ENCODE measurements around the gene GLT1D1.

DNA sequence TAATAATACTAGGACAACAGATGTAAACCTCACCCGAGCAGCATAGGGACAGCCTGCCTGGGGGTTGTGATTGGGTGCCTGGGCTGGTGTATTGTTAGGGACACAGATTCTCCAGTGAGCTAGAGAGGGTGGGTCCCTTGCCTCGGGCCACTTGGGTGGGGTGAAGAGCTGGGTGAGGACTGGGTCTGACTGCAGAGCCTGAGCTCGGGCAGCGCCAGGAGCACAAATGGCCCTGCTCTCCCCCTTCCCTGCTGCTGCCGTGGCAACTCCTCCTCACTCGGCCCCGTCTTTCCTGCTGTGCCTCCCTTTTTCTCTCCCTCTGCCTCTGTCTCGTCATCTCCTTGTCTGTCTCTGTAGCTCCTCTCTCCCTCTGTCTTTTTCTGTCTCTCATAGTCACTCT is 115.4 kb downstream of the GLT1D1 start:
- TF ChIP-seq, protein P1, sequence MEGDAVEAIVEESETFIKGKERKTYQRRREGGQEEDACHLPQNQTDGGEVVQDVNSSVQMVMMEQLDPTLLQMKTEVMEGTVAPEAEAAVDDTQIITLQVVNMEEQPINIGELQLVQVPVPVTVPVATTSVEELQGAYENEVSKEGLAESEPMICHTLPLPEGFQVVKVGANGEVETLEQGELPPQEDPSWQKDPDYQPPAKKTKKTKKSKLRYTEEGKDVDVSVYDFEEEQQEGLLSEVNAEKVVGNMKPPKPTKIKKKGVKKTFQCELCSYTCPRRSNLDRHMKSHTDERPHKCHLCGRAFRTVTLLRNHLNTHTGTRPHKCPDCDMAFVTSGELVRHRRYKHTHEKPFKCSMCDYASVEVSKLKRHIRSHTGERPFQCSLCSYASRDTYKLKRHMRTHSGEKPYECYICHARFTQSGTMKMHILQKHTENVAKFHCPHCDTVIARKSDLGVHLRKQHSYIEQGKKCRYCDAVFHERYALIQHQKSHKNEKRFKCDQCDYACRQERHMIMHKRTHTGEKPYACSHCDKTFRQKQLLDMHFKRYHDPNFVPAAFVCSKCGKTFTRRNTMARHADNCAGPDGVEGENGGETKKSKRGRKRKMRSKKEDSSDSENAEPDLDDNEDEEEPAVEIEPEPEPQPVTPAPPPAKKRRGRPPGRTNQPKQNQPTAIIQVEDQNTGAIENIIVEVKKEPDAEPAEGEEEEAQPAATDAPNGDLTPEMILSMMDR (IDR thresholded peaks at IDR 0.05) = no peak
- TF ChIP-seq POLR2A (IDR thresholded peaks at IDR 0.05) = no peak
- TF ChIP-seq POLR2AphosphoS5 (IDR thresholded peaks at IDR 0.05) = no peak
